HL-60/S4 (cell line): ENCODE results near the gene MVB12A.

Experiments used
- in situ Hi-C: fragments of 300-500 bp; cut with MboI; formaldehyde crosslinking; loops from 2 replicates; pipeline ENCODE4 v1.14.3; 2022; ENCODE audit warnings: low sequenced_read_pairs

Gene MVB12A

GRCh38 chr19:17436874-17437267 lies 17.0 kb downstream of the MVB12A start:
- in situ Hi-C loops = no loop called here

- in situ Hi-C loops = no loop called here
These were observed 21.6 kb downstream of the MVB12A start for GRCh38 chr19:17441241-17442021.

- in situ Hi-C loops = no loop called here
These were observed 25.8 kb downstream of the MVB12A start for GRCh38 chr19:17445526-17446165.

- in situ Hi-C loops = no loop called here
These were observed 27.9 kb downstream of the MVB12A start for GRCh38 chr19:17447704-17448130.

- in situ Hi-C loops = no loop called here
These were observed 28.5 kb downstream of the MVB12A start, which contains the start of gene TMEM221 for GRCh38 chr19:17448131-17448967. TMEM221 (minus strand) TSS chr19:17448668; CDS start chr19:17448462, 206 bp downstream.

- in situ Hi-C loops = no loop called here
These were observed 30.6 kb downstream of the MVB12A start for GRCh38 chr19:17450264-17451075.

- in situ Hi-C loops = no loop called here
These were observed 32.0 kb downstream of the MVB12A start for GRCh38 chr19:17451820-17452219.

GRCh38 chr19:17454576-17455071 lies 34.8 kb downstream of the MVB12A start:
- in situ Hi-C loops = no loop called here

GRCh38 chr19:17455308-17456123 lies 35.7 kb downstream of the MVB12A start:
- in situ Hi-C loops = no loop called here

GRCh38 chr19:17456127-17456526 lies 36.3 kb downstream of the MVB12A start:
- in situ Hi-C loops = no loop called here

- in situ Hi-C loops = no loop called here
These were observed 37.8 kb downstream of the MVB12A start for GRCh38 chr19:17457616-17458015.

GRCh38 chr19:17458970-17459369 lies 39.1 kb downstream of the MVB12A start:
- in situ Hi-C loops = no loop called here

GRCh38 chr19:17460372-17461230 lies 40.8 kb downstream of the MVB12A start, which contains the start of gene NXNL1:
NXNL1 (minus strand) TSS chr19:17460926; CDS start chr19:17460869, 57 bp downstream.
- in situ Hi-C loops = loop anchor here (10.0 kb wide), 1 partner anchor 394 kb away; the partner anchor contains the start of gene RPL18A

GRCh38 chr19:17466487-17466850 lies 46.6 kb downstream of the MVB12A start:
- in situ Hi-C loops = loop anchor here (5.0 to 10.0 kb wide), 2 partner anchors 69 to 388 kb away; partner anchors contain the start of gene RPL18A

- in situ Hi-C loops = loop anchor here (5.0 to 10.0 kb wide), 2 partner anchors 70 to 387 kb away; partner anchors contain the start of gene RPL18A
These were observed 47.8 kb downstream of the MVB12A start for GRCh38 chr19:17467471-17468301.

GRCh38 chr19:17468302-17469091 lies 48.6 kb downstream of the MVB12A start:
- in situ Hi-C loops = loop anchor here (5.0 to 10.0 kb wide), 2 partner anchors 71 to 386 kb away; partner anchors contain the start of gene RPL18A
